Ovary (tissue), 3 donors: ENCODE data around the gene MAN1A1.

ENCODE experiments used
- CTCF ChIP-seq, 3 donors: fragments of 450-650 bp in 2 of 3; fragments of 200-600 bp in 1 of 3; IDR thresholded peaks; one replicate each; pipeline versions ENCODE4 v1.5.1 to v1.8.0; 2016 to 2022; ENCODE audit warnings: antibody characterized with exemption in 3 of 3, mild to moderate bottlenecking in 1 of 3
- EP300 ChIP-seq: sonication (generic); formaldehyde crosslinking; IDR thresholded peaks from one replicate; pipeline ENCODE4 v1.6.1; 2017; ENCODE audit warnings: antibody characterized with exemption
- donor health status: DM: no; HTN: no; CAD: no.

GRCh38 chr6:119307056-119307455, 42.5 kb downstream of the MAN1A1 start:
- TF ChIP-seq CTCF (IDR thresholded peaks at IDR 0.05) (no peak), EP300 (no peak)
